SJSA1 (cell line): Measurements from ENCODE around the gene LIMK1. TPM values are rescaled to one million over a fixed set of nuclear protein-coding genes. Genes with fewer than 3 reads are reported as not detected.

Source experiments
- total RNA-seq: library from RNA; depleted of rRNA; stranded (reverse); fragments of >200 nt; shearing (Covaris generic); gene quantifications from 2 replicates; pipeline ENCODE4 v1.2.3, GENCODE V29; 2014; rRNA removed

The LIMK1 gene
- total RNA-seq, 1 experiment from 2014 or later: 38.1 TPM

Other genes starting within 250 kb of the LIMK1 start
- gene METTL27, start 241.3 kb upstream of the LIMK1 start, total RNA-seq: 0.91 and 2.9 TPM in 2 replicates
- not detected in 2 replicates for gene TMEM270, start 222.6 kb upstream of the LIMK1 start, total RNA-seq
- not detected in 2 replicates for gene ELN, start 55.6 kb upstream of the LIMK1 start, total RNA-seq
- gene EIF4H, start 90.6 kb downstream of the LIMK1 start, total RNA-seq: 246 and 313 TPM in 2 replicates
- 0.92 TPM in 1 of 2 replicates, not detected in the other for gene LAT2, start 126.2 kb downstream of the LIMK1 start, total RNA-seq
- 58.6 and 77.1 TPM in 2 replicates for gene RFC2, start 170.6 kb downstream of the LIMK1 start, total RNA-seq
- gene CLIP2, start 205.6 kb downstream of the LIMK1 start, total RNA-seq: 18.3 and 18.8 TPM in 2 replicates